ENCODE measurements around the gene PICALM.
"Not testable (repeated sequence)": the region's sequence is repeated elsewhere in the genome, so short reads cannot be mapped to it uniquely, and the experiment has no call there.

The PICALM gene

GRCh38 chr11:85953491-85954143 lies 115.3 kb downstream of the PICALM start:
- H3K27ac ChIP-seq: no peak overlapping the region
- H3K27me3 ChIP-seq (ENCODE audit: insufficient read depth, low read depth, severe bottlenecking): no peaks in the 10 kb centered on the region
- peaks cover 6% of the 10 kb centered on the region for H3K9me3 ChIP-seq (ENCODE audit: severe bottlenecking)
- no peak for TF ChIP-seq CTCF (IDR thresholded peaks at IDR 0.05; ENCODE audit: low read depth, low read length)
- no peak overlapping the region for H3K4me3 ChIP-seq (ENCODE audit: low read depth, low read length)
- H3K36me3 ChIP-seq: peaks cover 11% of the 10 kb centered on the region
- no peak for DNase-seq

- not testable (repeated sequence) for H3K4me3 ChIP-seq (ENCODE audit: low read depth, low read length); H3K27ac ChIP-seq; DNase-seq
Observed at GRCh38 chr11:85952108-85952485, 116.8 kb downstream of the PICALM start.

GRCh38 chr11:85951428-85952107 lies 117.3 kb downstream of the PICALM start:
- DNase-seq: no peak
- TF ChIP-seq CTCF (IDR thresholded peaks at IDR 0.05; ENCODE audit: low read depth, low read length): no peak
- Histone ChIP-seq H3K36me3 (peaks cover 9% of the 10 kb centered on the region; the same call in 1 of the 2 replicates), H3K27me3 (ENCODE audit: insufficient read depth, low read depth, severe bottlenecking) (no peaks in the 10 kb centered on the region), H3K27ac (no peak overlapping the region), H3K9me3 (ENCODE audit: severe bottlenecking) (peaks cover 6% of the 10 kb centered on the region), H3K4me3 (ENCODE audit: low read depth, low read length) (no peak overlapping the region)

More at GRCh38 chr11:85952108-85952485, 116.8 kb downstream of the PICALM start:
- peaks cover 11% of the 10 kb centered on the region; the same call in 1 of the 2 replicates for H3K36me3 ChIP-seq
- not testable (repeated sequence) for H3K27me3 ChIP-seq (ENCODE audit: insufficient read depth, low read depth, severe bottlenecking); H3K9me3 ChIP-seq (ENCODE audit: severe bottlenecking)

- Histone ChIP-seq H3K9me3 (ENCODE audit: severe bottlenecking) (peaks cover 6% of the 10 kb centered on the region), H3K4me3 (ENCODE audit: low read depth, low read length) (no peak overlapping the region), H3K27ac (no peak overlapping the region), H3K36me3 (peaks cover 4% of the 10 kb centered on the region; the same call in 1 of the 2 replicates), H3K27me3 (ENCODE audit: insufficient read depth, low read depth, severe bottlenecking) (no peaks in the 10 kb centered on the region)
- no peak for DNase-seq
- no peak for TF ChIP-seq CTCF (IDR thresholded peaks at IDR 0.05; ENCODE audit: low read depth, low read length)
Observed at GRCh38 chr11:85951049-85951405, 117.9 kb downstream of the PICALM start.

- no peak for TF ChIP-seq CTCF (IDR thresholded peaks at IDR 0.05; ENCODE audit: low read depth, low read length)
- H3K27ac ChIP-seq: no peak overlapping the region
- no peaks in the 10 kb centered on the region for H3K27me3 ChIP-seq (ENCODE audit: insufficient read depth, low read depth, severe bottlenecking)
Observed at GRCh38 chr11:85950317-85951048, 118.4 kb downstream of the PICALM start.

GRCh38 chr11:85949798-85950197 lies 119.1 kb downstream of the PICALM start:
- Histone ChIP-seq H3K4me3 (ENCODE audit: low read depth, low read length) (no peak overlapping the region), H3K9me3 (ENCODE audit: severe bottlenecking) (peaks cover 6% of the 10 kb centered on the region), H3K27ac (no peak overlapping the region), H3K36me3 (peaks cover 3% of the 10 kb centered on the region; the same call in 1 of the 2 replicates), H3K27me3 (ENCODE audit: insufficient read depth, low read depth, severe bottlenecking) (no peaks in the 10 kb centered on the region)
- no peak for DNase-seq
- TF ChIP-seq CTCF (IDR thresholded peaks at IDR 0.05; ENCODE audit: low read depth, low read length): no peak

More at GRCh38 chr11:85950317-85951048, 118.4 kb downstream of the PICALM start:
- peaks cover 6% of the 10 kb centered on the region for H3K9me3 ChIP-seq (ENCODE audit: severe bottlenecking)
- no peak for DNase-seq
- no peak overlapping the region for H3K4me3 ChIP-seq (ENCODE audit: low read depth, low read length)
- peaks cover 3% of the 10 kb centered on the region; the same call in 1 of the 2 replicates for H3K36me3 ChIP-seq

Measured in WERI-Rb-1 (cell line).